HS-27A (cell line): ENCODE results near the gene ASB9.
"Not testable (repeated sequence)": the region's sequence is repeated elsewhere in the genome, so short reads cannot be mapped to it uniquely, and the experiment has no call there.

Source experiments
- DNase-seq: peaks from one replicate; pipeline ENCODE4 v3.0.0-alpha.2; 2012; ENCODE audit warnings: low read depth, missing footprints

Gene ASB9

GRCh38 chrX:15269618-15270521 is at the start of gene ASB9:
TSS of gene ASB9 (minus strand) at chrX:15270083. CDS start at chrX:15269874, 209 bp downstream.
- DNase-seq = no peak

- DNase-seq = no peak
These were observed 49.2 kb upstream of the ASB9 start for GRCh38 chrX:15319075-15319474.

- no peak for DNase-seq
These were observed 45.6 kb upstream of the ASB9 start, which contains the start of gene ASB11 for GRCh38 chrX:15315509-15315908. TSS of gene ASB11 (minus strand) at chrX:15315640. CDS start at chrX:15315605, 35 bp downstream.

- DNase-seq = no peak
These were observed 44.6 kb upstream of the ASB9 start for GRCh38 chrX:15314472-15314871.

GRCh38 chrX:15311119-15311518 is 41.2 kb upstream of the ASB9 start:
- no peak for DNase-seq

- no peak for DNase-seq
These were observed 40.2 kb upstream of the ASB9 start for GRCh38 chrX:15310117-15310516.

- not testable (repeated sequence) for DNase-seq
These were observed 36.0 kb upstream of the ASB9 start for GRCh38 chrX:15305899-15306298.

- DNase-seq = no peak
These were observed 32.0 kb upstream of the ASB9 start for GRCh38 chrX:15301924-15302323.

GRCh38 chrX:15299941-15300851 is 30.3 kb upstream of the ASB9 start:
- DNase-seq = no peak

- no peak for DNase-seq
These were observed 28.9 kb upstream of the ASB9 start for GRCh38 chrX:15298780-15299179.

GRCh38 chrX:15298201-15298600 is 28.3 kb upstream of the ASB9 start:
- no peak for DNase-seq

GRCh38 chrX:15293451-15293850 is 23.6 kb upstream of the ASB9 start:
- DNase-seq = no peak

GRCh38 chrX:15292861-15293260 is 23.0 kb upstream of the ASB9 start:
- no peak for DNase-seq

GRCh38 chrX:15277604-15278003 is 7.7 kb upstream of the ASB9 start:
- DNase-seq = no peak

GRCh38 chrX:15274946-15275345 is 5.1 kb upstream of the ASB9 start:
- no peak for DNase-seq

GRCh38 chrX:15273275-15273674 is 3.4 kb upstream of the ASB9 start:
- DNase-seq = not testable (repeated sequence)

GRCh38 chrX:15271757-15272156 is 1.9 kb upstream of the ASB9 start:
- no peak for DNase-seq

GRCh38 chrX:15269120-15269519 is 763 bp downstream of the ASB9 start:
- no peak for DNase-seq

GRCh38 chrX:15254852-15255251 is 15.0 kb downstream of the ASB9 start:
- DNase-seq = no peak

GRCh38 chrX:15245896-15246295 is 24.0 kb downstream of the ASB9 start:
- DNase-seq = no peak

GRCh38 chrX:15244421-15244820 is 25.5 kb downstream of the ASB9 start:
- DNase-seq = no peak

GRCh38 chrX:15242899-15243555 is 26.9 kb downstream of the ASB9 start:
- DNase-seq = peak; percentile 14
